Kidney epithelial cell (primary cell): ENCODE data around the gene DDC. TPM values are rescaled to one million over a fixed set of nuclear protein-coding genes. Genes with fewer than 3 reads are reported as not detected.

Experiments
- DNase-seq: peaks from one replicate; pipeline ENCODE4 v3.0.0-alpha.2; 2010; ENCODE audit warnings: low read depth
- H3K27me3 ChIP-seq: 2 replicates; pipeline ENCODE4 v1.6.0; 2011; ENCODE audit warnings: low read length; ENCODE audit not compliant: control insufficient read depth, insufficient read depth
- H3K36me3 ChIP-seq: 2 replicates; pipeline ENCODE4 v1.5.1; 2011; ENCODE audit warnings: low read length; ENCODE audit not compliant: control insufficient read depth, insufficient read depth
- H3K4me3 ChIP-seq: 2 replicates; pipeline ENCODE4 v1.5.1; 2011; ENCODE audit warnings: low read depth, mild to moderate bottlenecking, control low read depth, low read length
- CTCF ChIP-seq: IDR thresholded peaks from 2 replicates; pipeline ENCODE4 v1.5.1; 2011; ENCODE audit warnings: mild to moderate bottlenecking, moderate library complexity, low read length, control low read depth, inconsistent platforms; ENCODE audit not compliant: insufficient read depth, poor library complexity, severe bottlenecking
- total RNA-seq: library from RNA; depleted of rRNA; stranded (reverse); fragments of >200 nt; gene quantifications from 2 replicates; pipeline ENCODE4 v1.2.3, GENCODE V29; 2015

DDC gene
- total RNA-seq, 1 donor from 2014 or later: not detected

DNA sequence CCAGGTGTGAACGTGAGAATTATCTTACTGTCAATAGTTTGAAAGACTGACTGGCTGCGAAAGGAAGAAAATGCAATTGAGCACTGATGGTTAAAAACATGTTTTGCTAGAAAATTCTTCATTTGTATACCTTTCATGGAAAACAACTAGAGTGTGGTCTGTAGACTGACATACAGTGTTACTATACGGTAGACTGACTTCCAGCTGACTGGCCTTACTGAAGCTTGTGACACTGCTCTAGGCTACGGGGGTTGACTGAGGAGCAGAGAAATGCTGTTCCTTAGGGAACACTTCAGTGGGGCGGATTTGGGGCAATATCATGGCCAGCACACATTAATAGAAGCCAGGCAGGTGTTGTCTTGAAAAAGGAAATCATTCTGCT lies 25.9 kb upstream of the DDC start:
- TF ChIP-seq CTCF: no peak
- Histone ChIP-seq H3K36me3 (peaks cover 4% of the 10 kb centered on the region), H3K4me3 (no peak overlapping the region), H3K27me3 (no peaks in the 10 kb centered on the region)
- no peak for DNase-seq

- Histone ChIP-seq H3K36me3 (peaks cover 4% of the 10 kb centered on the region), H3K27me3 (no peaks in the 10 kb centered on the region), H3K4me3 (no peak overlapping the region)
- DNase-seq: no peak
- no peak for TF ChIP-seq CTCF
Measured at GRCh38 chr7:50590535-50590934, 25.3 kb upstream of the DDC start.

DNA sequence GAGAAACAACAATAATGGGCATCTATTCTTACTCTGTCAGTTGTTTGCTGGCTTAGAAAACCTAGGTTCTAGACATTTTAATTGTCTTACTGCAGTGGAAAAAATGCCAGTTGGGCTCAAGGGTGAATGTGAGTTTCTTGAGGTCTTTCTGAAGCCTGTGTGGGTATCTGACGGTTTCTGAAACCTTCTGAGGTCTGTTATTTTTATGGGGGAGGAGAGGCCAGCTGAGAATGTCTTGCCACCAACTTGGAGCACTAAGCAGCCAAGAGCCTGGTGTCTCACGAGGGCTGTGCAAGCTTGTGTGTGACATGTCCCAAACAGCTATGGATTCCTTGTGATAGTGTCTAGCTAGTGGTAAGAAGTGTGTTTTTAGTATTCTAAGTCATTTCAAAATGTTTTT lies 24.2 kb upstream of the DDC start:
- no peak for TF ChIP-seq CTCF
- Histone ChIP-seq H3K4me3 (no peak overlapping the region), H3K36me3 (peaks cover 2% of the 10 kb centered on the region), H3K27me3 (no peaks in the 10 kb centered on the region)
- DNase-seq: no peak

GRCh38 chr7:50588937-50589336 lies 23.7 kb upstream of the DDC start:
- DNase-seq: no peak

GRCh38 chr7:50587737-50588136 lies 22.5 kb upstream of the DDC start:
- Histone ChIP-seq H3K36me3 (no peaks in the 10 kb centered on the region), H3K27me3 (no peaks in the 10 kb centered on the region), H3K4me3 (no peak overlapping the region)
- no peak for DNase-seq
- TF ChIP-seq CTCF: no peak

More at GRCh38 chr7:50588937-50589336, 23.7 kb upstream of the DDC start:
- H3K36me3 ChIP-seq: peaks cover 2% of the 10 kb centered on the region
- no peaks in the 10 kb centered on the region for H3K27me3 ChIP-seq
- TF ChIP-seq CTCF: peak; percentile 11
- no peak overlapping the region for H3K4me3 ChIP-seq

DNA sequence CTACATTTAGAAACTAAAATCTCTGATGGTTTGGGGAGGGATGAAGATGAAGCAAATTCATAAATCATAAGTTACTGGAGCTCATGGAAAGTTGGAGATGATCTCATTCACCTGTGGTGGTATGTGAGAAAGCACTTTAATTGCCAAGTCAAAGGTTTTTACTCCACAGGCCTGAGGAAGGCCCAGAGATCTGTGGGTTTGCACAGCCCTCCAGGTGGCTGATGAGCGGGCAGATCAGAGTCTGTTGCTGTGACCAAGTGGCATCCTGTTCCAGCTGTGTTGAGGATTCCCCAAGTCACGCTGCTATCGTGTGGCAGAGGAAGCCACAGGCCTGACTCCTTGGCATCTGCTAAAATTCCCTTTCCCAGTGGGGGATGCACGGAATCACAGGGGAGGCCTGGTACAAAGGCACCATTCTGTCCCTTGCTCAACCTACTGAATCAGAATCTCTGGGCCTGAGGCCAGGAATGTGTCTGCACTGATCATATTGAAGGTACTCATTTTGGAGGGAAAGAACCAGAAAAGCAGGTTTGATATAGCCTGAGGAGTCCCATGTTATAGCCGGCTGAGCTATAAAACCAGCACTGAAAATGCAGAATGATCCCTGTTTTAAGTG lies 19.7 kb upstream of the DDC start:
- Histone ChIP-seq H3K36me3 (no peaks in the 10 kb centered on the region), H3K4me3 (no peak overlapping the region), H3K27me3 (no peaks in the 10 kb centered on the region)
- DNase-seq: peak; percentile 12
- no peak for TF ChIP-seq CTCF
